ENCODE measurements around the gene NELFCD. TPM values are rescaled to one million over a fixed set of nuclear protein-coding genes. Genes with fewer than 3 reads are reported as not detected.

Gene NELFCD
- polyA plus RNA-seq, 1 donor (not counting 4 experiments of a cell fraction or from before 2014, with no cell fraction given) = 68.5 TPM

GRCh38 chr20:59000326-59000725 is 19.3 kb downstream of the NELFCD start:
- no peak overlapping the region for H3K4me3 ChIP-seq (ENCODE audit: control insufficient read depth in 2 of 3, extremely low read depth in 1 of 3, insufficient read depth in 2 of 3, low read depth in 1 of 3, low read length in 3 of 3)
- H3K79me2 ChIP-seq (ENCODE audit: control insufficient read depth, insufficient read depth, low read length) = peaks cover 4% of the 10 kb centered on the region
- no peaks in the 10 kb centered on the region for H3K27me3 ChIP-seq (ENCODE audit: control insufficient read depth, extremely low read depth, insufficient read depth, low read length)
- no peak overlapping the region for H3K9ac ChIP-seq (ENCODE audit: control insufficient read depth, extremely low read depth, insufficient read depth, low read length)
- H3K4me1 ChIP-seq (ENCODE audit: control insufficient read depth, extremely low read depth, insufficient read depth, low read length) = peaks cover 3% of the 10 kb centered on the region
- TF ChIP-seq EZH2 (IDR thresholded peaks at IDR 0.05; ENCODE audit: low read length) (no peak), CTCF (optimal IDR thresholded peaks at IDR 0.05 in 1 of 3, IDR thresholded peaks at IDR 0.05 in 1 of 3, conservative IDR thresholded peaks at IDR 0.05 in 1 of 3; ENCODE audit: extremely low read depth in 1 of 3, insufficient read depth in 2 of 3, low read length in 3 of 3) (no peak)
- H3K9me1 ChIP-seq (ENCODE audit: control insufficient read depth, extremely low read depth, insufficient read depth, low read length) = no peaks in the 10 kb centered on the region
- DNase-seq (ENCODE audit: low read depth, low spot score) = no peak
- FAIRE-seq = no peak
- no peaks in the 10 kb centered on the region for H4K20me1 ChIP-seq (ENCODE audit: control insufficient read depth, extremely low read depth, insufficient read depth, low read length)
- H3K4me2 ChIP-seq (ENCODE audit: control insufficient read depth, extremely low read depth, insufficient read depth, low read depth, low read length) = no peak overlapping the region
- H2AFZ ChIP-seq (ENCODE audit: control insufficient read depth, low read length) = no peak overlapping the region
- dilution Hi-C loops (cut with MboI; ENCODE audit: extremely low pct_ligation_motif_present, low sequenced_read_pairs) = no loop called here
- no peaks in the 10 kb centered on the region for H3K9me3 ChIP-seq (ENCODE audit: control insufficient read depth, low read depth, low read length)
- peaks cover 18 to 34% of the 10 kb centered on the region in 2 experiments for H3K36me3 ChIP-seq (ENCODE audit: control insufficient read depth in 2 of 2, extremely low read depth in 1 of 2, insufficient read depth in 2 of 2, low read length in 2 of 2)
- H3K27ac ChIP-seq (ENCODE audit: control insufficient read depth, insufficient read depth, low read length) = no peak overlapping the region

- DNase-seq (ENCODE audit: low read depth, low spot score) (no peak), FAIRE-seq (no peak)
- H3K4me3 ChIP-seq (ENCODE audit: control insufficient read depth in 2 of 3, extremely low read depth in 1 of 3, insufficient read depth in 2 of 3, low read depth in 1 of 3, low read length in 3 of 3) = no peak overlapping the region
- H4K20me1 ChIP-seq (ENCODE audit: control insufficient read depth, extremely low read depth, insufficient read depth, low read length) = no peaks in the 10 kb centered on the region
- TF ChIP-seq EZH2 (IDR thresholded peaks at IDR 0.05; ENCODE audit: low read length) = no peak
- no peak for TF ChIP-seq CTCF (optimal IDR thresholded peaks at IDR 0.05 in 1 of 3, IDR thresholded peaks at IDR 0.05 in 1 of 3, conservative IDR thresholded peaks at IDR 0.05 in 1 of 3; ENCODE audit: extremely low read depth in 1 of 3, insufficient read depth in 2 of 3, low read length in 3 of 3)
- H2AFZ ChIP-seq (ENCODE audit: control insufficient read depth, low read length) = no peak overlapping the region
- no peak overlapping the region for H3K27ac ChIP-seq (ENCODE audit: control insufficient read depth, insufficient read depth, low read length)
- peaks cover 9% of the 10 kb centered on the region for H3K79me2 ChIP-seq (ENCODE audit: control insufficient read depth, insufficient read depth, low read length)
- H3K4me1 ChIP-seq (ENCODE audit: control insufficient read depth, extremely low read depth, insufficient read depth, low read length) = peaks cover 10% of the 10 kb centered on the region
- no peak overlapping the region for H3K9ac ChIP-seq (ENCODE audit: control insufficient read depth, extremely low read depth, insufficient read depth, low read length)
- no peaks in the 10 kb centered on the region for H3K9me3 ChIP-seq (ENCODE audit: control insufficient read depth, low read depth, low read length)
- dilution Hi-C loops (cut with MboI; ENCODE audit: extremely low pct_ligation_motif_present, low sequenced_read_pairs) = no loop called here
- H3K27me3 ChIP-seq (ENCODE audit: control insufficient read depth, extremely low read depth, insufficient read depth, low read length) = no peaks in the 10 kb centered on the region
- peaks cover 13 to 29% of the 10 kb centered on the region in 2 experiments for H3K36me3 ChIP-seq (ENCODE audit: control insufficient read depth in 2 of 2, extremely low read depth in 1 of 2, insufficient read depth in 2 of 2, low read length in 2 of 2)
- no peak overlapping the region for H3K4me2 ChIP-seq (ENCODE audit: control insufficient read depth, extremely low read depth, insufficient read depth, low read depth, low read length)
- H3K9me1 ChIP-seq (ENCODE audit: control insufficient read depth, extremely low read depth, insufficient read depth, low read length) = no peaks in the 10 kb centered on the region
Measured at GRCh38 chr20:59001068-59001448, 20.0 kb downstream of the NELFCD start.

Data from keratinocyte (primary cell).